LNCaP clone FGC (cell line): ENCODE measurements around the gene OSM.

ENCODE experiments used
- DNase-seq: peaks from one replicate; pipeline ENCODE4 v3.0.0-alpha.2; 2011; ENCODE audit warnings: low read depth
- H3K4me3 ChIP-seq: 2 replicates; pipeline ENCODE4 v1.5.1; 2011; ENCODE audit warnings: mild to moderate bottlenecking, low read depth, low read length, control low read depth
- TF ChIP-seq, protein P1 (sequence below): IDR thresholded peaks from 2 replicates; pipeline ENCODE4 v1.5.1; 2012; ENCODE audit warnings: mild to moderate bottlenecking; ENCODE audit not compliant: control insufficient read depth, insufficient read depth; ENCODE audit errors: extremely low read depth

The OSM gene

DNA sequence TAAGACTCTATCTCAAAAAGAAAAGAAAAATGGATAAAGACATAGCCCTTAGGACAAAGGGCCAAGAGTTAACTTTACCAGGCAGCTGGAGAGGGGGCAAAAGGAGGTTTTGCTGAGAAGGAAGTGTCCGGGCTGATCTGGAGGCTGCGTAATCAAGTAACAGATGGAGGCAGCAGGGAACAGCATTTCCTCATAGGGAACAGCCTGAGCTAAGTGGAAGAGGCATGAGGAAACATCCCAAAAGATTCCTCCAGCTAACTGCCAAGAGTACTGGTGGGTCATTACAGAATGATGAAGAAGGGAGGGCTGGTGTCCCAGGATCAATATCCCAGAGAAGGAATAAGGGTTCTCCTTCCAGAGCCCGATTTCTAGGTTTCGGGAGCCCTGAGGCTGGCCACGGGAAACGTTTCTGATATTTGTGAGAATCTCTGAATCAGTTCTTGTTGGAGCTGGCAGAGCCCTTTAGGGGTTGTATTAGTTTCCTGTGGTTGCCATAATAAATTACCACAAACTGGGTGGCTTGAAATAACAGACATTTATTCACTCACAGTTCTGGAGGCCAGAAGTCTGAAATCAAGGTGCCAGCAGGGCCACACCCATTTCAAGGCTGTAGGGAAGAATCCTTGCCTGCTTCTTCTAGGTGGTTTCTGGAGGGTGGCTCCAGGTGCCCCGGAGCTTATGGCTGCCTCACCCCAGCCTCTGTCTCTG is 41.3 kb downstream of the OSM start:
- no peak overlapping the region for H3K4me3 ChIP-seq
- TF ChIP-seq, protein P1, sequence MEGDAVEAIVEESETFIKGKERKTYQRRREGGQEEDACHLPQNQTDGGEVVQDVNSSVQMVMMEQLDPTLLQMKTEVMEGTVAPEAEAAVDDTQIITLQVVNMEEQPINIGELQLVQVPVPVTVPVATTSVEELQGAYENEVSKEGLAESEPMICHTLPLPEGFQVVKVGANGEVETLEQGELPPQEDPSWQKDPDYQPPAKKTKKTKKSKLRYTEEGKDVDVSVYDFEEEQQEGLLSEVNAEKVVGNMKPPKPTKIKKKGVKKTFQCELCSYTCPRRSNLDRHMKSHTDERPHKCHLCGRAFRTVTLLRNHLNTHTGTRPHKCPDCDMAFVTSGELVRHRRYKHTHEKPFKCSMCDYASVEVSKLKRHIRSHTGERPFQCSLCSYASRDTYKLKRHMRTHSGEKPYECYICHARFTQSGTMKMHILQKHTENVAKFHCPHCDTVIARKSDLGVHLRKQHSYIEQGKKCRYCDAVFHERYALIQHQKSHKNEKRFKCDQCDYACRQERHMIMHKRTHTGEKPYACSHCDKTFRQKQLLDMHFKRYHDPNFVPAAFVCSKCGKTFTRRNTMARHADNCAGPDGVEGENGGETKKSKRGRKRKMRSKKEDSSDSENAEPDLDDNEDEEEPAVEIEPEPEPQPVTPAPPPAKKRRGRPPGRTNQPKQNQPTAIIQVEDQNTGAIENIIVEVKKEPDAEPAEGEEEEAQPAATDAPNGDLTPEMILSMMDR: no peak
- DNase-seq: no peak

DNA sequence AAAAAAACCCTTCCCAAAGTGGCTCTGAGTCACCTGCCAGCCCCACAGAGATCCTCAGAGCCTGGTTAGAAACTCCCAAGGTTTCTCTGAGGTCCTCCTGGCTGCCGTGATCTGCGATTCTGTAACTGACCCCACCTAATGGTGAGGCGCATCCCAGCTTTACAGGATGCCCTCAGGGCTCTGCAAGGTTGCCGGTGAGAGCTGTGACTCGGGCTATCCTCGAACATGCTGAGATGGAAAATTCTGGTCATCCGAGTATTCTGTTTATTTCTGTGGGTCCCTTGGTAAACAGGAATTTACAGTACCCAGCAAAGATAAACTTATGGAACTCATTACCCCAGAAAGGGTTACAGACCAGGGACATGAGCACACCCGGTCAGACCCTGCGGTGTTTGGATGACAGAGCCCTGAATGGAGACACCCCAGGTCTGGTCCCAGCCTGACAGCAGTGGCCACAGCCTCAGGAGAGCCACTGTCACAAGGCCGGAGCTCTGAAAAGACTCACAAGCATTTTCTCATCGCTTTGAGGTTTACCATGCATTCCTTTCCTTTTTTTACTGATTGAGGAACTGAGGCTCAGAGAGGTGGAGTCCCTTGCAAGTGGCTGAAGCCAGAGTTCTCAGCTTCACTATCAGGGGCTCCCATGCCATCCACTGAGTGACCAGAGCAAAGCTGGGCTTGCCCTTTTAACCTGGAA is 42.3 kb downstream of the OSM start:
- TF ChIP-seq, protein P1: no peak
- H3K4me3 ChIP-seq: no peak overlapping the region
- no peak for DNase-seq

DNA sequence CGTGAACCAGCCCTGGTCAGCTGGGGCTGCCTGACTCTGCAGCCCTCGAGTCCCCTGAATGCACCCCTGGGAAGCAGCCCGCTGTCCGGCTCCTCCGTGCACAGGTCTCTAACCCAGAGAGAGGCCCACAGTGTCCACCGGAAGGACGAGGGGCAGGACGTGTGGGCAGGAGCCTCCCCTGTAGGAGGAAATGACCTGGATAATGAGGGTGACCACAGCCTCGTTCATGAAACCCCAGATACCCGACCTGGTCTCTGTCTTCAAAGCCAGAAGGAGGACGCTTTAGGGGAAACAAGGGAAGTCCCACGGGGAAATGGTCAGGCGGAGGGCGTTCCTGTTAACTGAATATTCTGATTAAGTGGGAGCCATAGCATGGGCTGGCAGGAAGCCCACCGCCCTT is 43.3 kb downstream of the OSM start:
- H3K4me3 ChIP-seq: no peak overlapping the region
- TF ChIP-seq, protein P1: no peak
- no peak for DNase-seq

DNA sequence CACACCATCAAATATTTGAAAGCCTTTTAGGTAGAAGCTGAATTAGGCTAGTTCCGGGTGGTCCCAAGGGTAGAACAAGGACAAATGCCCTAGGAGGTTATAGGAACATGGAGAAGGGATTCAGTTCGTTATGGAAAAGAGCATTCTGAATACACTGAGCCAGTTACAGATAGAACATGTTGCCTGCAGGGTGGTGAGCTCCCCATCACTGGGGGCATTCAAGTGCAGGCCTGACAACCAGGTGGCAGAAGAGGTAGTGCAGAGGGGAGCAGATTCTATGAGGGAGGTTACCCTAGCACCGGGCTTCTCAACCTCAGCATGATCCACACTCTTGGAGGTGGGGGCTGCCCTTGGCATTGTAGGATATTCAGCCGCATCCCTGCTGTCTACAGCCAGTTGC is 44.3 kb downstream of the OSM start:
- H3K4me3 ChIP-seq: no peak overlapping the region
- DNase-seq: no peak
- TF ChIP-seq, protein P1: no peak

DNA sequence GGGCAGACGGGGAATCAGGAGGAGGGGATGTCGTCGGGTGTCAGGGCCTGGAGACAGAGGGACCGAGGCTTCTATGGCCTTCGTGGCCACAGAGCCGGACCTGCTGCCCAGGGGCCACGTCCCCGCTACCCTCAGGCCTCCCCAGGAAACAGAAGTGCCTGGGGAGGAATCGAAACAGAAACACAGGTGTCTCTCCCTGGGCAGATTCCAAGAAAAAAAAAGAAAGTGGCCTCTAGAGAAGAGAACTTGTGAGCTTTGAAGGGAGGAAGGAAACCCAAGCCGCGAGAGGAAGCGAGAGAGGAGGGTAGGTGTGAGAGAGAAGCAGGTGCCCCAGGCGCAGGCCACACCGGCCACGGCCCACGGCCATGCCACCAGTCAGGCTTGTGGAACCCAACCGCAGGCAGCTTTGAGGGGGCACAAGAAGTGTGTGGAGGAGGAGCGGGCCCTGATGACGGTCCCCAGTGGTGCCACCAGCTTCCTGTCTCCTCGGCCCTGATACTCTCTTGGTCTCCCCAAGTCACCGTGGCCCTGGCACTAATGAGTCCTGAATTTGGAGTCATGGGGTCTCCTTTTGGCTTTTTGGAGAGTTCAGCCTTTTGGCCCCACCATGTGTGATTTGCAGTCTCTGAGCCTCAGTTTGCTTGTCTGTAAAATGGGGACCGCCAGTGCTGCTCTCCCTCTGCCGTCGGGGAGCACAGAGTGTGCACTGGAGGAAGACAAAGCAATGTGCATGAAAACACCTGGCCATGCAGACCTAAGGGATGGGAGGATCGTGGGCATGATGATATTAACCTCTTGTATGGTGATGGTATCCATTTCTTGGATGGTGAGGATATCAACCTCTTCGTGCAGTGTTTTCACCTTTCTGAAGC is 45.3 kb downstream of the OSM start:
- TF ChIP-seq, protein P1: no peak
- no peak overlapping the region for H3K4me3 ChIP-seq
- DNase-seq: no peak

DNA sequence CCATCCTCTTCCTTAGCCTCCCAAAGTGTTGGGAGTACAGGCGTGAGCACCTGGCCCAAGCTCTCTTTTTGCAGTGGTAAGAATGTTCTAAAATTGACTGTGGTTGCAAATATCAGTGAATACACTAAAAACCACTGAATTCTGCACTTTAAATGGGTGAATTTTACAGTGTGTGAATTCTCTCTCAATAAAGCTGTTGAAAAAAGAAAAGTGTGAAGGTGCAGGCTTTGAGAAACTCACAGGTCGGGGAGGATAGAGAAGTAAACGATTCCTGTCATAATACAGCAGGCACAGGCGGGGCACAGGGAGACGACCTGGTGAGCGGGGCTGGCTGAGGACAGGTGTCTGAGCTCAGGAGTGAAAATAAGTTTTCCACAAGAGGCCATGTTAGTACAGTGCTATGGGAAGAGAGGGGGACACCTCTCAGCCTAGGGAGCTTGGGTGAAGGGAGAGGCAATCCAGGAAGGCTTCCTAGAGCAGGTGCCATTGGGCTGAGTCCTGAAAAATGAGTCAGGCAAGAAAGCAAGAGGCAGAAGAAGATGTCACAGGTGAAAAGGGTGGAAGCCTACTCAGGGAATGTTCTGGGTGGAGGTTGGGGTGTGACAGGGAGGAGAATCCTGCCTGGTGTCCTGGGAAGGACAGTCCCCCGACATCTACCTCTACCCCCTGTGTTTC is 46.2 kb downstream of the OSM start:
- TF ChIP-seq, protein P1: no peak
- no peak for DNase-seq
- no peak overlapping the region for H3K4me3 ChIP-seq
